Activated CD4-positive, alpha-beta T cell treated with anti-CD3 and anti-CD28 coated beads, Interleukin-2, amount 10 ng/mL, durations not matched to agents 24 days and 14 days (primary cell): ENCODE measurements around the gene FUCA1. TPM values are rescaled to one million over a fixed set of nuclear protein-coding genes. Genes with fewer than 3 reads are reported as not detected.
A peak's percentile ranks its signal among the peaks of the same experiment; 100 is the strongest.
"Not testable (repeated sequence)": the region's sequence is repeated elsewhere in the genome, so short reads cannot be mapped to it uniquely, and the experiment has no call there.

Experiments
- DNase-seq: peaks from one replicate; pipeline ENCODE4 v3.0.0; 2022
- H3K27ac Mint-ChIP-seq: one replicate; pipeline ENCODE4 v1.8.0; 2022; ENCODE audit warnings: mild to moderate bottlenecking, mixed read lengths
- H3K27me3 Mint-ChIP-seq: one replicate; pipeline ENCODE4 v1.8.0; 2022; ENCODE audit warnings: mixed read lengths
- H3K36me3 Mint-ChIP-seq: one replicate; pipeline ENCODE4 v1.8.0; 2022; ENCODE audit warnings: low read depth, mild to moderate bottlenecking, mixed read lengths
- H3K4me1 Mint-ChIP-seq: one replicate; pipeline ENCODE4 v1.8.0; 2021; ENCODE audit warnings: mixed read lengths
- H3K4me3 Mint-ChIP-seq: one replicate; pipeline ENCODE4 v1.8.0; 2022; ENCODE audit warnings: mild to moderate bottlenecking, moderate library complexity, mixed read lengths
- H3K9me3 Mint-ChIP-seq: one replicate; pipeline ENCODE4 v1.8.0; 2021; ENCODE audit warnings: mixed read lengths
- intact Hi-C: fragments of 100-400 bp; cut with micrococcal nuclease; formaldehyde crosslinking; loops from one replicate; pipeline ENCODE4 v1.15.1; 2023
- total RNA-seq: library from RNA; stranded (reverse); gene quantifications from 2 replicates; pipeline ENCODE4 v1.2.3, GENCODE V29; 2022

Gene FUCA1
- total RNA-seq, 1 donor from 2014 or later, result 3.5 TPM

DNA sequence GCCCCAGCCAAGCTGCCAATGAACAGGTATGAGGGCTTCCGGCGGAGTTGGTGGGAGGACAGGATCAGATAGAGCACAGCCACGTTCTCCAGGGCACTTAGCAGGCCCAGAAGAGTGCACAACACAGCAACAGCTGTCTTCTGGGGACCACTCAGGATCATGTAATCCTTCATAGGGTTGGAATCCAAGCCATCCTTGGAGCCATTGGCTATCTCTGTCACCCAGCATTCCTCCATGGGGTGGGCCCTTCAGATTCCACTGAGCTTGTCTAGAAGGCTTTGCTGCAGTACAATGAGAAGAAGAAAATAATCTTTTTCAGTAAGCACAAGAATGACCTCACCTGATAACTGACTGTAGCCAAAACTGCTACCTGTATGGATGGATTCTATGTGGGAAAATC, 7.3 kb upstream of the FUCA1 start:
- Mint-ChIP-seq H3K9me3 (peaks cover 22% of the 10 kb centered on the region), H3K36me3 (peaks cover 1% of the 10 kb centered on the region), H3K4me1 (no peaks in the 10 kb centered on the region), H3K27ac (no peak overlapping the region), H3K27me3 (no peaks in the 10 kb centered on the region), H3K4me3 (no peak overlapping the region)
- intact Hi-C loops, result no loop called here
- DNase-seq, result no peak

DNA sequence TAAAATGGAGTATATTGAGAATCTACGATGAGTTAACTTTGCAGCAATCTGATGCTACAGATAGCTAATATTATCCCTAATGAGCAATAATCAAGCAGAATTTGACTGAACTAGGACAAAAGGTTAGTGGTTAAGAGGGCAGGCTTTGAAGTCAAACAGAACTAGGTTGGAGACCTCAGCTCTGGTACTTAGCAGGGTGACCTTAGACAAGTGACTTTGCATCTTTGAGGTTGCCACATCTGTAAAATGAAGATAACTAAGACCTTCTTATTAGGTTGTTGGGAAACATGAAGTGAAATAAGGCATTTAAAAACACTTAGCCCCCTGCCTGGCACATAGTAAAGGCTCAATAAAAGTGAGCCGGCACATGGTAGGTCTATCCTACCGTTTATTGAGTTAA, 4.3 kb upstream of the FUCA1 start:
- Mint-ChIP-seq H3K9me3 (peaks cover 4% of the 10 kb centered on the region), H3K36me3 (no peaks in the 10 kb centered on the region), H3K4me3 (no peak overlapping the region), H3K27ac (no peak overlapping the region), H3K27me3 (peaks cover 5% of the 10 kb centered on the region), H3K4me1 (peaks cover 11% of the 10 kb centered on the region)
- DNase-seq, result no peak
- intact Hi-C loops, result no loop called here

- H3K27ac Mint-ChIP-seq, result no peak overlapping the region
- peaks cover 21% of the 10 kb centered on the region for H3K4me1 Mint-ChIP-seq
- H3K9me3 Mint-ChIP-seq, result no peaks in the 10 kb centered on the region
- no peak for DNase-seq
- H3K4me3 Mint-ChIP-seq, result peak overlapping the region; percentile 81
- peaks cover 9% of the 10 kb centered on the region for H3K27me3 Mint-ChIP-seq
- peaks cover 3% of the 10 kb centered on the region for H3K36me3 Mint-ChIP-seq
- intact Hi-C loops, result no loop called here
These were observed 961 bp upstream of the FUCA1 start for GRCh38 chr1:23869051-23869450.

- no peak for DNase-seq
- H3K9me3 Mint-ChIP-seq, result no peaks in the 10 kb centered on the region
These were observed 497 bp upstream of the FUCA1 start for GRCh38 chr1:23868557-23869016.

DNA sequence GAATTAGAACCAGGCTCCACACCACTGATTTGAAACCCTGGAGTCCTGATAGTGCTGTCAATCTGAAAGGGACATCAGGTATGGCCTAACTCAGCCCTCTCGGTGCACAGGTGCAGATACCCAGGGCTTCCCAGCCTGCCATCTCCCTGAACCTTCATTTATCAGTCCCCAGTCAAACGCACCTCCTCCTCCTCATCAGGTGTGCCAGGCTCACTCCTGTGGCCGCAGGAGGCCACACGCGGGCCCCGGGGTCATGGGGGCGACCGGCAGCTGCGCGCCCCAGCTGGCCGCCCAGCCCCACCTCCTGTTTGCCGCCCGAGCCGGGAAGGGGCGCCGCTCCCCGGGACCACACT, 572 bp downstream of the FUCA1 start:
- Mint-ChIP-seq H3K4me3 (peak overlapping the region; percentile 81), H3K27ac (peak overlapping the region; percentile 24), H3K4me1 (peaks cover 21% of the 10 kb centered on the region), H3K27me3 (peaks cover 9% of the 10 kb centered on the region), H3K36me3 (peaks cover 3% of the 10 kb centered on the region), H3K9me3 (no peaks in the 10 kb centered on the region)
- no peak for DNase-seq
- intact Hi-C loops, result no loop called here

More at GRCh38 chr1:23868557-23869016, 497 bp upstream of the FUCA1 start:
- Mint-ChIP-seq H3K27me3 (peaks cover 9% of the 10 kb centered on the region), H3K36me3 (peaks cover 3% of the 10 kb centered on the region), H3K27ac (peak overlapping the region; percentile 13), H3K4me3 (peak overlapping the region; percentile 81), H3K4me1 (peaks cover 21% of the 10 kb centered on the region)
- intact Hi-C loops, result loop anchor here (1.0 kb wide), 2 partner anchors 43 to 59 kb away; partner anchors contain the start of gene HMGCL

GRCh38 chr1:23865543-23865930, 2.6 kb downstream of the FUCA1 start:
- peaks cover 5% of the 10 kb centered on the region for H3K36me3 Mint-ChIP-seq
- peaks cover 21% of the 10 kb centered on the region for H3K4me1 Mint-ChIP-seq
- no peak overlapping the region for H3K4me3 Mint-ChIP-seq
- H3K27ac Mint-ChIP-seq, result no peak overlapping the region
- H3K27me3 Mint-ChIP-seq, result peaks cover 9% of the 10 kb centered on the region
- intact Hi-C loops, result no loop called here
- DNase-seq, result no peak
- H3K9me3 Mint-ChIP-seq, result no peaks in the 10 kb centered on the region

GRCh38 chr1:23864801-23865542, 3.1 kb downstream of the FUCA1 start:
- H3K4me3 Mint-ChIP-seq, result no peak overlapping the region
- no peak for DNase-seq
- no peak overlapping the region for H3K27ac Mint-ChIP-seq
- H3K9me3 Mint-ChIP-seq, result no peaks in the 10 kb centered on the region
- intact Hi-C loops, result no loop called here
- H3K36me3 Mint-ChIP-seq, result peaks cover 5% of the 10 kb centered on the region
- peaks cover 21% of the 10 kb centered on the region for H3K4me1 Mint-ChIP-seq
- H3K27me3 Mint-ChIP-seq, result peaks cover 9% of the 10 kb centered on the region

GRCh38 chr1:23862640-23863039, 5.5 kb downstream of the FUCA1 start:
- Mint-ChIP-seq H3K9me3 (no peaks in the 10 kb centered on the region), H3K4me1 (peaks cover 11% of the 10 kb centered on the region), H3K4me3 (no peak overlapping the region), H3K27ac (no peak overlapping the region), H3K36me3 (peaks cover 8% of the 10 kb centered on the region), H3K27me3 (peaks cover 5% of the 10 kb centered on the region)
- intact Hi-C loops, result no loop called here
- DNase-seq, result no peak

DNA sequence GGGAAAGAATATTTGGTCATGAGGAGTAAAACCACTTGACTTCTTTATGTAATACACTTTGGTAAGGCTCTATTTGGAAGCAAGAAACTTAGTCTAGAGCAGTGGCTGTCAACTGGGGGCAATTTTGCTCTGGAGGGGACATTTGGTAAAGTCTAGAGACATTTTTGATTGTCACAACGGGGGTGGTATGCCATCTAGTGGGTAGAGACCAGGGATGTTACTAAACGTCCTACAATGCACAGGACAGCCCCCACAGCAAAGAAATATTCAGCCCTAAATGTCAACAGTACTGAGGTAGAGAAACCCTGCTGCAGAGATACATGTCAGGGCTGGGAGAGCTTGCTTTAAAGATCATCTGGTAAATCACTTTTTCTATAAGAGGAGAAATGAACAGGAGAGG, 13.5 kb downstream of the FUCA1 start:
- Mint-ChIP-seq H3K9me3 (no peaks in the 10 kb centered on the region), H3K36me3 (peaks cover 3% of the 10 kb centered on the region), H3K4me1 (no peaks in the 10 kb centered on the region), H3K4me3 (no peak overlapping the region), H3K27ac (no peak overlapping the region), H3K27me3 (no peaks in the 10 kb centered on the region)
- intact Hi-C loops, result no loop called here
- peak; percentile 58 for DNase-seq

GRCh38 chr1:23853124-23853523, 15.0 kb downstream of the FUCA1 start:
- intact Hi-C loops, H3K36me3 Mint-ChIP-seq, DNase-seq, H3K27ac Mint-ChIP-seq, H3K27me3 Mint-ChIP-seq, H3K4me1 Mint-ChIP-seq, H3K4me3 Mint-ChIP-seq, H3K9me3 Mint-ChIP-seq: not testable (repeated sequence)

- DNase-seq, H3K27ac Mint-ChIP-seq, intact Hi-C loops, H3K4me1 Mint-ChIP-seq, H3K9me3 Mint-ChIP-seq, H3K4me3 Mint-ChIP-seq, H3K27me3 Mint-ChIP-seq: not testable (repeated sequence)
- H3K36me3 Mint-ChIP-seq, result peaks cover 18% of the 10 kb centered on the region
These were observed 16.7 kb downstream of the FUCA1 start for GRCh38 chr1:23851406-23851805.

- DNase-seq, result no peak
- Mint-ChIP-seq H3K9me3 (no peaks in the 10 kb centered on the region), H3K36me3 (peaks cover 21% of the 10 kb centered on the region), H3K4me3 (no peak overlapping the region), H3K27ac (no peak overlapping the region), H3K27me3 (no peaks in the 10 kb centered on the region), H3K4me1 (no peaks in the 10 kb centered on the region)
- intact Hi-C loops, result no loop called here
These were observed 19.1 kb downstream of the FUCA1 start for GRCh38 chr1:23848673-23849616.

- H3K4me3 Mint-ChIP-seq, H3K4me1 Mint-ChIP-seq, H3K9me3 Mint-ChIP-seq, intact Hi-C loops, DNase-seq, H3K27ac Mint-ChIP-seq, H3K27me3 Mint-ChIP-seq: not testable (repeated sequence)
- peaks cover 21% of the 10 kb centered on the region for H3K36me3 Mint-ChIP-seq
These were observed 20.5 kb downstream of the FUCA1 start for GRCh38 chr1:23847482-23848095.

GRCh38 chr1:23845163-23845562, 22.9 kb downstream of the FUCA1 start:
- H3K27me3 Mint-ChIP-seq, result peaks cover 7% of the 10 kb centered on the region
- H3K27ac Mint-ChIP-seq, result no peak overlapping the region
- peaks cover 21% of the 10 kb centered on the region for H3K36me3 Mint-ChIP-seq
- no peak overlapping the region for H3K4me3 Mint-ChIP-seq
- DNase-seq, result no peak
- intact Hi-C loops, result no loop called here
- no peaks in the 10 kb centered on the region for H3K9me3 Mint-ChIP-seq
- H3K4me1 Mint-ChIP-seq, result no peaks in the 10 kb centered on the region
